A172 (cell line): Measurements from ENCODE around the gene FAM120B. TPM values are rescaled to one million over a fixed set of nuclear protein-coding genes. Genes with fewer than 3 reads are reported as not detected.
"Not testable (repeated sequence)": the region's sequence is repeated elsewhere in the genome, so short reads cannot be mapped to it uniquely, and the experiment has no call there.

Source experiments
- DNase-seq: peaks from one replicate; pipeline ENCODE4 v3.0.0-alpha.2; 2015; ENCODE audit warnings: low spot score
- total RNA-seq: library from RNA; depleted of rRNA; stranded (reverse); fragments of >200 nt; shearing (Covaris generic); gene quantifications from 2 replicates; pipeline ENCODE4 v1.2.3, GENCODE V29; 2014

FAM120B gene
- total RNA-seq, 1 experiment from 2014 or later = 6.1 TPM

GRCh38 chr6:170298688-170299087 lies 7.9 kb upstream of the FAM120B start:
- DNase-seq = no peak

GRCh38 chr6:170301184-170301583 lies 5.4 kb upstream of the FAM120B start:
- no peak for DNase-seq

GRCh38 chr6:170305805-170306323 lies 694 bp upstream of the FAM120B start:
- peak; percentile 4 for DNase-seq

GRCh38 chr6:170307080-170307545 lies 555 bp downstream of the FAM120B start:
- no peak for DNase-seq

GRCh38 chr6:170308761-170309160 lies 2.2 kb downstream of the FAM120B start:
- no peak for DNase-seq

- DNase-seq = no peak
Measured at GRCh38 chr6:170311696-170312095, 5.1 kb downstream of the FAM120B start.

- DNase-seq = no peak
Measured at GRCh38 chr6:170312876-170313275, 6.3 kb downstream of the FAM120B start.

GRCh38 chr6:170313716-170314295 lies 7.2 kb downstream of the FAM120B start:
- DNase-seq = no peak

- DNase-seq = no peak
Measured at GRCh38 chr6:170314983-170315382, 8.4 kb downstream of the FAM120B start.

- peak; percentile 23 for DNase-seq
Measured at GRCh38 chr6:170316071-170316470, 9.5 kb downstream of the FAM120B start.

GRCh38 chr6:170317076-170317475 lies 10.5 kb downstream of the FAM120B start:
- DNase-seq = no peak

GRCh38 chr6:170317718-170318117 lies 11.2 kb downstream of the FAM120B start:
- DNase-seq = no peak

GRCh38 chr6:170329321-170329720 lies 22.8 kb downstream of the FAM120B start:
- DNase-seq = no peak

GRCh38 chr6:170335199-170335598 lies 28.6 kb downstream of the FAM120B start:
- not testable (repeated sequence) for DNase-seq

GRCh38 chr6:170344631-170345576 lies 38.3 kb downstream of the FAM120B start:
- DNase-seq = peak; percentile 96

- no peak for DNase-seq
Measured at GRCh38 chr6:170345662-170346061, 39.1 kb downstream of the FAM120B start.

GRCh38 chr6:170346649-170347048 lies 40.1 kb downstream of the FAM120B start:
- no peak for DNase-seq

- peak; percentile 12 for DNase-seq
Measured at GRCh38 chr6:170347091-170347490, 40.5 kb downstream of the FAM120B start.

- DNase-seq = no peak
Measured at GRCh38 chr6:170347975-170348374, 41.4 kb downstream of the FAM120B start.

- DNase-seq = not testable (repeated sequence)
Measured at GRCh38 chr6:170351456-170351855, 44.9 kb downstream of the FAM120B start.

- DNase-seq = not testable (repeated sequence)
Measured at GRCh38 chr6:170355190-170355589, 48.6 kb downstream of the FAM120B start.

GRCh38 chr6:170355661-170356060 lies 49.1 kb downstream of the FAM120B start:
- DNase-seq = no peak

GRCh38 chr6:170357812-170358211 lies 51.3 kb downstream of the FAM120B start:
- no peak for DNase-seq
